Measurements from ENCODE around the gene CARMIL3. TPM values are rescaled to one million over a fixed set of nuclear protein-coding genes. Genes with fewer than 3 reads are reported as not detected.
A peak's percentile ranks its signal among the peaks of the same experiment; 100 is the strongest.

CARMIL3 gene
- total RNA-seq, 2 experiments from 2014 or later, result 0.43 to 0.56 TPM

DNA sequence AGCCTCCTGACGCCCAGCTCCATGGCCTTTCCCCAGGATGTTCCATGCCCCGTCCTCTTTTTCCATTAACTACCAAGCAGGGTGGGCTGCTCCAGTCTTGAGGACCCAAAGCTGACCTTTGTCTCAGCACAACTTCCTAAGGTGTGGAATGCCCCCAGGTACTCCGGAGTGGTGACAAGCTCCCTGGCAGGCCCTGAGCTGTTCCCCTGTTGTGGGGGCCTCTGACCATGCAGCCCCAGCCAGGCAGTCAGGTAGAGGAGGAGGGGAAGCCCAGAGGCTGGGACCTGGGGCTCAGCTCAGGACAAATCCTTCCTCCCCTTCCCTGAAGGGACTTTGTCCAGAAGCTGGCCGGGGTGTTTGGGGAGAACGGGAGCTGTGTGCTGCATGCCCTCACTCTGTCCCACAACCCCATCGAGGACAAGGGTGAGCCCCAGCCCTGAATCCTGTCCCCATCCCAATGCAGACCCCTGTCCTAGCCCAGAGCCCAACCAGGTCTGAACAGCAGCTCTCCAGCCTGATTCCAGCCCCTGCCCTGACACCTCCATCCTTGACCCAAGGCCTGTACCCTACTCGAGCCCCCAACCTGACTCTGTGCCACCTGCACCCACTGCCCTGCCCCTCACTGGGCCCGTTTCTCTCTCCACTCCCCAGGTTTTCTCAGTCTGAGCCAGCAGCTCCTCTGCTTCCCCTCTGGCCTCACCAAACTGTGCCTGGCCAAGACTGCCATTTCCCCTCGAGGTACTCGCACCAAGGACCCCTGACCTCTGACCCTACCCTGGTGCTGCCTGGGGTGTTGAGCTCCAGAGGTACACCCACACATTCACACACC is 4.4 kb downstream of the CARMIL3 start:
- DNase-seq, result no peak
- H3K4me3 Mint-ChIP-seq, result no peak overlapping the region
- H3K9me3 Mint-ChIP-seq, result no peaks in the 10 kb centered on the region
- H3K36me3 Mint-ChIP-seq, result no peaks in the 10 kb centered on the region
- H3K4me1 Mint-ChIP-seq, result peaks cover 16% of the 10 kb centered on the region
- H3K27me3 Mint-ChIP-seq, result peaks cover 3% of the 10 kb centered on the region
- H3K27ac Mint-ChIP-seq, result no peak overlapping the region

DNA sequence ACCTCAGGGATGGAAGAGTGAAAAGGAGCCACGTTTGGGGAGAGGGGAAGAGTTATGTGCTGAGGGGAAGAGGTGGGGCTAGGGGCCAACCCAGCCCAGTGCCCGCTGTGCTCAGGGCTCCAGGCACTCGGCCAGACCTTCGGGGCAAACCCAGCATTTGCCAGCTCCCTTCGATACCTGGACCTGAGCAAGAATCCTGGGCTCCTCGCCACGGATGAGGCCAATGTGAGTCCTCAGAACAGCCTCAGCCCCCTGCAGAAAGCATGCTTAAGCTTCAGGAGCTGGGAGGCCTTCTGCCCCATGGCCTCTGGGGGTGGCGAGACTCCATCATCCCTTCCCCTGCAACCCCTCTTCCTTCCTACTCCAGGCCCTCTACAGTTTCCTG is 5.0 kb downstream of the CARMIL3 start:
- no peak overlapping the region for H3K4me3 Mint-ChIP-seq
- peaks cover 3% of the 10 kb centered on the region for H3K27me3 Mint-ChIP-seq
- H3K36me3 Mint-ChIP-seq, result no peaks in the 10 kb centered on the region
- H3K9me3 Mint-ChIP-seq, result no peaks in the 10 kb centered on the region
- peaks cover 16% of the 10 kb centered on the region for H3K4me1 Mint-ChIP-seq
- H3K27ac Mint-ChIP-seq, result no peak overlapping the region
- DNase-seq, result no peak

DNA sequence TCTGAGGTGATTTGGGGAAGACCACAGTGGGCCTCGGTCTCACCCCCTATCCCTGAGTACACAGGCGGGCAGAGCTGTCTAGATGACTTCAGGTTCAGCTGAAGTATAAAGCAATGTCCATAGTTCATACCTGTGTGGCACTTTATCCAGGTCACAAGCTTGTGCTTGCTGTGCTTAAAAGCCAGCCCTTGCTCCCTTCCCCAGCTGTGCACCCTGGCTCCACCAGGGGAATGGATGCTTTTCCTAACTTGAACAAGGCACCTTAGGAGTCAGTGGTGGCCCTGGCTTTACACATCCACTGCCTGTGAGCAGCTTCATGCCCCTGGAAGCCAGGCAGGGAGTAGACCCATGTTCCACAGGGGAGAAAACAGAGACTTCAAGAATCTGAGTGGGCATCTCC is 5.5 kb downstream of the CARMIL3 start:
- Mint-ChIP-seq H3K4me3 (no peak overlapping the region), H3K27me3 (peaks cover 3% of the 10 kb centered on the region), H3K4me1 (peaks cover 16% of the 10 kb centered on the region), H3K36me3 (no peaks in the 10 kb centered on the region), H3K27ac (no peak overlapping the region), H3K9me3 (no peaks in the 10 kb centered on the region)
- no peak for DNase-seq

DNA sequence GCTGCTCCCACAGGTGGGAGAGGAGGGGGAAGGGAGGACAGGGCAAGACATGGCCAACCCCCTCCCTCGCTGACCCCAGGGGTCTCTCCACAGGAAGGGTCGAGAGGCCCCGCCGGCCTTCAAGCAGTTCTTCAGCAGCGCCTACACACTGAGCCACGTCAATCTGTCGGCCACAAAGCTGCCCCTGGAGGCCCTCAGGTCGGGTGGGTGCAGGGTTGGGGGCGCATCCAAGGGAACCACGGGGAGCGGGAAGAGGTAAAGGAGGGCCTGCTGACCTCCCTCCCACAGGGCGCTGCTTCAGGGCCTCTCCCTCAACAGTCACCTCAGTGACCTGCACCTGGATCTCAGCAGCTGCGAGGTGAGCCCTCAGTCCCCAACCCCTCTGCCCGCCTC is 6.1 kb downstream of the CARMIL3 start:
- H3K4me1 Mint-ChIP-seq, result peaks cover 12% of the 10 kb centered on the region
- H3K4me3 Mint-ChIP-seq, result no peak overlapping the region
- peaks cover 3% of the 10 kb centered on the region for H3K27me3 Mint-ChIP-seq
- H3K27ac Mint-ChIP-seq, result no peak overlapping the region
- no peaks in the 10 kb centered on the region for H3K9me3 Mint-ChIP-seq
- no peaks in the 10 kb centered on the region for H3K36me3 Mint-ChIP-seq
- no peak for DNase-seq

DNA sequence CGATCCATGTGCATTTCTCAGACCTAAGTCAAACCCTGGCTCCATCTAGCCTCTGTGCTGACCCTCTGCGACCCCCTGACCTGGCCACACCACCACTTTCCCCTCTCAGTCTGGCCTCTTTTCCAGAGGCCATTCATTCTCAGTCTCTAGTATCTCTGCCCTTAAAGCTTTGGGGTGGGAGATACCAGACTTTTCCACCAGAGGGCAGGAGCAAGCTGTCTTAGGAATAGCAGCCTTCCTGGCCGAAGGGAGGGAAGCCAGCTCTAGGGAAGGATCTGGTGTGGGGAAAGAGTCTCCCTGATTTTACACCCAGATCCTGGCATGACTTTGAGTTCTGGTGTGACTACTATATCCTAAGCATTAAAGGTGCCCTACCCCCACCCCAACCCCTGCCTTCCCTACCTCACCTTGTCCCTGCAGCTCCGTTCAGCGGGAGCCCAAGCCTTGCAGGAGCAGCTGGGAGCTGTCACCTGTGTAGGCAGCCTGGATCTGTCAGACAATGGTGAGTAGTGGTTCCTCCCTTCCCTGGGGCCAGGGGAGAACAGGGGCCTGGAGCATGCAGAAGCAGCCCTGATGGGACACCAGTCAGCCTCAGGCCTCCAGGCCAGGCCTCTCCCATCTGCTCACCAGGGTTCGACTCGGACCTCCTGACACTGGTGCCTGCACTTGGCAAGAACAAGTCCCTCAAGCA is 6.6 kb downstream of the CARMIL3 start:
- Mint-ChIP-seq H3K27me3 (peaks cover 3% of the 10 kb centered on the region), H3K27ac (peak overlapping the region; percentile 52), H3K4me1 (peaks cover 7% of the 10 kb centered on the region), H3K9me3 (no peaks in the 10 kb centered on the region), H3K36me3 (no peaks in the 10 kb centered on the region), H3K4me3 (no peak overlapping the region)
- peak; percentile 31 for DNase-seq

DNA sequence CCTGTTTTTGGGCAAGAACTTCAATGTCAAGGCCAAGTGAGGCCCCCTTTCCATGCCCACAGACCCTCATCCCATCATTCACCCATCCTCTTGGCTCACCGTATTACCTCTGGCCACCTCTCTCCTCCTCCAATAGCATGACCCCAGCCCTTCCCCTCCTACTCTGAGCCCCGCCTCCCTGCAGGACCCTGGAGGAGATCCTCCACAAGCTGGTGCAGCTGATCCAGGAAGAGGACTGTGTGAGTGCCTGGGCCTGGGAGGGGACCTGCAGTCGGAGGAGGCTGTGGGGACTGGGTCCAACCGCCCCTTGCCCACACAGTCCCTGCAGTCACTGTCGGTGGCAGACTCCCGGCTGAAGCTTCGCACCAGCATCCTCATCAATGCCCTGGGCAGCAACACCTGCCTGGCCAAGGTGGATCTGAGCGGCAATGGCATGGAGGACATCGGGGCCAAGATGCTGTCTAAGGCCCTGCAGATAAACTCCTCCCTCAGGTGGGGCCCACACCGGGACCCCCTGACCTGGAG is 7.2 kb downstream of the CARMIL3 start:
- no peak overlapping the region for H3K27ac Mint-ChIP-seq

DNA sequence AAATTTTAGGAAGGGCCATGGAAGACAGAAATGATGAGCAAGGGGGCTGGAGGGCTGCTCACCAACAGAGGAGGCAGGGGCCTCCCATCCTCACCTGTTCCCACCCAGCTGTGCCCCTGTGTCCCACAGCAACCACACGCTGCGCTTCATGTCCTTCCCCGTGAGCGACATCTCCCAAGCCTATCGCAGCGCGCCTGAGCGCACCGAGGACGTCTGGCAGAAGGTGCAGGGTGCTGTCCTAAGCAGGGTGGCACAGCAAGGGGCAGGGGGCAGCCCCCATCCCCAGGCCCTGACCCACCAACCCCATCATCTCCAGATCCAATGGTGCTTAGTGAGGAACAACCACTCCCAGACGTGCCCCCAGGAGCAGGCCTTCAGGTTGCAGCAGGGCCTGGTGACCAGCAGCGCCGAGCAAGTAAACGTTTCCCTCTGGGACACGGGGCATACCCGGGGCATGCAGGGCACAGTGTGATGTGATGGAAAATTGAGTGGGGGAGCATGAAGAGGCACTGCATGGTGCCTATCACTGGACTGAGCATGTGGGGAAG is 8.1 kb downstream of the CARMIL3 start:
- H3K27me3 Mint-ChIP-seq, result peaks cover 3% of the 10 kb centered on the region
- H3K4me1 Mint-ChIP-seq, result peaks cover 2% of the 10 kb centered on the region
- no peaks in the 10 kb centered on the region for H3K36me3 Mint-ChIP-seq
- no peak overlapping the region for H3K27ac Mint-ChIP-seq
- H3K4me3 Mint-ChIP-seq, result no peak overlapping the region
- no peaks in the 10 kb centered on the region for H3K9me3 Mint-ChIP-seq
- DNase-seq, result no peak

More for the DNA sequence above, 7.2 kb downstream of the CARMIL3 start:
- no peaks in the 10 kb centered on the region for H3K9me3 Mint-ChIP-seq
- H3K4me3 Mint-ChIP-seq, result no peak overlapping the region
- peaks cover 3% of the 10 kb centered on the region for H3K27me3 Mint-ChIP-seq
- DNase-seq, result no peak
- H3K36me3 Mint-ChIP-seq, result no peaks in the 10 kb centered on the region
- peaks cover 2% of the 10 kb centered on the region for H3K4me1 Mint-ChIP-seq

DNA sequence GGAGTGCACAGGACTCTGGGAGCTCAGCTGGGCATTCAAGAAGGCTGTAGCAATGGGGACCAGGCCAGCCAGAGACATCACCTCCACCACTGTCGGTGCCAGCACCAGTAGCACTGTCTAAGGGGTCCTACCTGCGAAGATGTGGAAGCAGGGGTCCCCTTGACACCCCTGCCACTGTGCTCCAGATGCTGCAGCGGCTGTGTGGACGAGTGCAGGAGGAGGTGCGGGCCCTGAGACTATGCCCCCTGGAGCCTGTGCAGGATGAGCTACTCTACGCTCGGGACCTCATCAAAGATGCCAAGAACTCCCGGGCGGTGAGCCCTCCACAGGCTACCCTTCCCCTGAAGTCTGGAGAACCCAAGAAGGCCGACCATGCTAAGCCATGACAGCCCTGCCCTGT is 8.6 kb downstream of the CARMIL3 start:
- H3K4me1 Mint-ChIP-seq, result peaks cover 2% of the 10 kb centered on the region
- no peak for DNase-seq
- H3K9me3 Mint-ChIP-seq, result no peaks in the 10 kb centered on the region
- H3K27ac Mint-ChIP-seq, result no peak overlapping the region
- H3K4me3 Mint-ChIP-seq, result no peak overlapping the region
- no peaks in the 10 kb centered on the region for H3K36me3 Mint-ChIP-seq
- H3K27me3 Mint-ChIP-seq, result peaks cover 3% of the 10 kb centered on the region

DNA sequence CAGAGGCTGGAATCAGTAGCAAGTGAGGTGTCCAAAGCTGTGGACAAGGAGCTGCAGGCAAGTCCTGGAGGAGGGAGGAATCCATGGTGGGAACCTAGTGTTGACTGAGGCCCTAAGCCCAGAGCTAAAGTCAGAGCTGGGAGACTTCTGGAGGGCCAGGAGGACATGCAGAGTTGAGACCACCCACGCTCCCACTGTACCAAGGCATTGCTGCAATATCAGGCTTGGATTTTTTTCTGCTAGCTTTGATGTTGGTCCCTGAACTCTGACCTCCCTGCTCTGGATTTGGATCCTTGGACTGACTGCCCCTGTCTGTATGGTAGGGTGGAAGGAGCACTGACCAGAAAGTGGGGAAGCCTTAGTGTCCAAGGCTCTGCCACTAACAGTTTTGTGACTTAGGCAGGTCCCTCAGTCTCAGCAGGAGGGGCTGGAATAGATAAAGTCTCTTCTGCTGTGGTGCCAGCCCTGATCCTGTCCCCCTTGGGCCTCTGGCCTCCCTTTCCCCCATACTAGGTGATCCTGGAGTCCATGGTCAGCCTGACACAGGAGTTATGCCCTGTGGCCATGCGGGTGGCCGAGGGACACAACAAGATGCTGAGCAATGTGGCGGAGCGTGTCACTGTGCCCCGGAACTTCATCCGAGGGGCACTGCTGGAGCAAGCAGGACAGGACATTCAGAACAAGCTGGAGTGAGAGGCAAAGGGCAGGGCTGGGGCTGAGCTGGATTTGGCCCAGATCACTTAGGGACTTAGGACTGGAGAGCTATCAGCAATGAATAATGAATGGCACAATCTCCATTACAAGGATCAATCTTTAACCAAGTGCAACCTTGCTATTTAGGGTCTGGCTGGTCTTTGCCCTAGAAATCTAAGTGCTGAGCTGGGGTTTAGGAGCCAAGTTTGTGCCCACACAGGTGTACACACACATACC is 9.4 kb downstream of the CARMIL3 start:
- Mint-ChIP-seq H3K4me3 (no peak overlapping the region), H3K27me3 (peaks cover 3% of the 10 kb centered on the region), H3K4me1 (peaks cover 2% of the 10 kb centered on the region), H3K36me3 (no peaks in the 10 kb centered on the region), H3K27ac (no peak overlapping the region), H3K9me3 (no peaks in the 10 kb centered on the region)
- DNase-seq, result no peak

DNA sequence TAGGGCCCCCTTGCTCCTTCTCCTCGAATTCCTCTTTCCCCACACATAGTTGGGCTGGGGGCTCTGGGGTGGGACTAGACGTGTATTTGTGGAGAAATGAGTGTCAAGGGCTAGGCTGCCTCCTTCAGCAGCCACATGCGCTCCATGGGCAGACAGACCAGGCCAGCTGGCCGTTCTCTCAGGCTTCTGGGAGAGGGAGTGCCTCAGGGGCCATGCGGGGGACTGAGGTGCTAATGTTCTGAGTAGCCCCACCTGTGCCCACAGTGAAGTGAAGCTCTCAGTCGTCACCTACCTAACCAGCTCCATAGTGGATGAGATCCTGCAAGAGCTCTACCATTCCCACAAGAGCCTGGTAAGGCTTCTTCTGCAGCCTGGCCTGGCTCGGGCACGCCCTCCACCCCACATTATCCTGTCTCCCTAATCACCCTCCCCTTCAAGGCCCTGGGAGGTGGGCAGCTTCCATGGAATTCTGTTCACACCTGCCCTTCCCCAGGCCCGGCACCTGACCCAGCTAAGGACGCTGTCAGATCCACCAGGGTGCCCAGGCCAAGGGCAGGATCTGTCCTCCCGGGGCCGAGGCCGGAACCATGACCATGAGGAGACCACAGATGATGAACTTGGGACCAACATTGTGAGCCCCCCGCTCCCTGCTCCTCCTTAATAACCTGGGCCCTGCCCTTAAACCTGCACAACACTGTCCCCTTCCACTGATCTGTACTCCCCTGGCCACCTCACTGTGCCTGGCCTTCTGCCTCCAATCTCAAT is 10.6 kb downstream of the CARMIL3 start:
- Mint-ChIP-seq H3K9me3 (no peaks in the 10 kb centered on the region), H3K4me1 (peaks cover 2% of the 10 kb centered on the region), H3K27ac (no peak overlapping the region), H3K4me3 (no peak overlapping the region), H3K27me3 (no peaks in the 10 kb centered on the region), H3K36me3 (no peaks in the 10 kb centered on the region)
- no peak for DNase-seq

DNA sequence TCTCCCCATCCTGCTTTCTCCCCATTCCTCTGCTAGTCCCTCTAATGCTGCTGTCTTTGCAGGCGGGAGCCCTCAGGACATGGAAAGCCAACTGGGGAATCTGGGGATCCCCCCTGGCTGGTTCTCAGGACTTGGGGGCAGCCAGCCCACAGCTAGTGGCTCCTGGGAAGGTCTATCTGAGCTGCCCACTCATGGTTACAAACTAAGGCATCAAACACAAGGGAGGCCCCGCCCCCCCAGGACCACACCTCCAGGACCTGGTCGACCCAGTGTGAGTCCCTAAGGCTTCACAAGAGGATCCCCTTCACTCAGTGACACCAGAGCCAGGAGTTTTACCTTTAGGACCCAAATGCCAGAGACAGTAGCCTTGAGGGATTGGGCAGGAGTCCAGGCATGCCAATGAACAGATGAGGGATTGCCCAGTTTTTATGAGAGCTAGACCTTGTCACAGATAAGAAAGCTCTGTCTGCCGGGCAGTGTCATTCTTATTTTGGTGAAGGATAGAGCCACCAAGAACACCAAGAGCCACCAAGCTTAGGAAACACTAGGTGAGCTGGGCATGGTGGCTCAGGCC is 11.5 kb downstream of the CARMIL3 start:
- Mint-ChIP-seq H3K27me3 (no peaks in the 10 kb centered on the region), H3K4me3 (no peak overlapping the region)

DNA sequence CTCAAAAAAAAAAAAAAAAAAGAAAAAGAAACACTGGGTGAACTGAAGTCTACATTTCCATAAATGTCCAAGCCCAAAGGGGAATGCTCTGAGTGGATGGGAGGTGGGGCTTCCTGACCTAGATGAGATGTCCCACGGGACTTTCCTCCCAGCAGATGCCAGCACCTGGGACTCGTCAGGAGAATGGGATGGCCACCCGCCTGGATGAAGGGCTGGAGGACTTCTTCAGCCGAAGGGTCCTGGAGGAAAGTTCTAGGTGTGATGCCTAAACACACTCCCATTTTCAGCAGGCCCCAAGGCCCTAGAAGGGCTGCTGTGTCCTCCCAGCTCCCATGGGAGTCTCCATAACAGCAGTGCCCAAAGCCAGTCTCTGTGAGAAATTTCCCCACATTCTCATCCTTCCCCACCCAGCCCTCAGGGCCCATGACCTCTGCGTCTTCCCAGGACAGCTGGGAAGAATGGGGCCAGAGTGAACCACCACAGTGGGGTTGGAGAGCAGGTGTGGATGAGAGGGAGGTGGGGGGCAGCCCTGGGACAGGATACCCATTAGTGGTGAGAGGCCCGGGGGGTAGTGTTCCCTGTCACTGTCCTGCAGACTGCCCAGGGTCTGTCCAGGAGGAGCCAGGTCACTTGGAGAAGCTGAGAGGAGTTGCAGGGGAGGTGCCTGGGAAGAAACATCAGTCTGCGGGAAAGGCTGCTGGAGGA is 12.4 kb downstream of the CARMIL3 start:
- H3K27me3 Mint-ChIP-seq, result no peaks in the 10 kb centered on the region
- H3K4me1 Mint-ChIP-seq, result no peaks in the 10 kb centered on the region
- no peak for DNase-seq
- no peak overlapping the region for H3K27ac Mint-ChIP-seq
- H3K4me3 Mint-ChIP-seq, result no peak overlapping the region
- H3K9me3 Mint-ChIP-seq, result no peaks in the 10 kb centered on the region
- H3K36me3 Mint-ChIP-seq, result no peaks in the 10 kb centered on the region

More for the DNA sequence above, 11.5 kb downstream of the CARMIL3 start:
- Mint-ChIP-seq H3K36me3 (no peaks in the 10 kb centered on the region), H3K9me3 (no peaks in the 10 kb centered on the region), H3K27ac (no peak overlapping the region), H3K4me1 (no peaks in the 10 kb centered on the region)
- no peak for DNase-seq

DNA sequence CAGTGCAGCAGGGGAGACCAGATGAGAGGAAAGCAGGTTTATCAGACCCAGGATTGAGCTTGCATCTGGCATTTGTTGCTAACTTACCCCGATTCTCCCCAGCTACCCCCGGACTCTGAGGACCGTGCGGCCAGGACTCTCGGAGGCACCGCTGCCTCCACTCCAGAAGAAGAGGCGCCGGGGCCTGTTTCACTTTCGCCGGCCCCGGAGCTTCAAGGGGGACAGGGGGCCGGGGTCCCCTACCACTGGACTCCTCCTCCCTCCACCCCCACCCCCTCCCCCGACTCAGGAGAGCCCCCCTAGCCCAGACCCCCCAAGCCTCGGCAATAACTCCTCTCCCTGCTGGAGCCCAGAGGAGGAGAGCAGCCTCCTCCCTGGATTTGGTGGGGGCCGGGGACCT is 13.0 kb downstream of the CARMIL3 start:
- no peak overlapping the region for H3K27ac Mint-ChIP-seq
- no peaks in the 10 kb centered on the region for H3K9me3 Mint-ChIP-seq

More for the DNA sequence above, 13.0 kb downstream of the CARMIL3 start:
- H3K27me3 Mint-ChIP-seq, result no peaks in the 10 kb centered on the region
- DNase-seq, result no peak
- no peaks in the 10 kb centered on the region for H3K36me3 Mint-ChIP-seq
- no peaks in the 10 kb centered on the region for H3K4me1 Mint-ChIP-seq
- no peak overlapping the region for H3K4me3 Mint-ChIP-seq

Data from activated naive CD8-positive, alpha-beta T cell treated with anti-CD3 and anti-CD28 coated beads for 36 hours (primary cell).